ENCODE measurements around the gene CHTF8.

Gene CHTF8

DNA sequence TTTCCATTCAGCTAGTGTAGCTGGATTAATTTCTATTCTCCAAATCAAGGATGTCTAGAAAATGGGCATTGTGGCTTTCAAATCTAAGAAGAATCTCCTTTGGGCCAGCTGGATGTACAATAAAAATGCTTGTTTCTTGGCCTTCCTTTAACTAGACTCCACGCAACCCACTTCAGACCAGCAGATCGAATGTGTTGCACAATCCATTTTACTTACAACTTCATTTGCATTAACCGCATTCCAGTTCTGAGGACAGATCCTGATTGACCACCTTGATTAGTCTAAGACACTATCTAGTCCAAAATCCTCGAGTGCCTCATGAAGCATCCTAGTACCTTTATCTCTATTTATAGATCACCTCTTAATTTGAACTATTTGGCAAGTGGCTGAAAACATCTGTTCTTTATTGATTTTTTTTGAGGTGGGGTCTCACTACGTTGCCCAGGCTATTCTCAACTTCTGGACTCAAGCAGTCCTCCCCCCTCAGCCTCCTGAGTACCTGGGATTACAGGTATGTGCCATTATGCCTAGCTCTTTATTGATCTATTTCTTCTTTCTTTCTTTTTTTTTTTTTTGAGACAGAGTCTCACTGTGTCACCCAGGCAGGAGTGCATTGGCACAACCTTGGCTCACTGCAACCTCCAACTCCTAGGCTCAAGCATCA lies 47.2 kb downstream of the CHTF8 start:
- no peak for DNase-seq (ENCODE audit: low read depth)

DNA sequence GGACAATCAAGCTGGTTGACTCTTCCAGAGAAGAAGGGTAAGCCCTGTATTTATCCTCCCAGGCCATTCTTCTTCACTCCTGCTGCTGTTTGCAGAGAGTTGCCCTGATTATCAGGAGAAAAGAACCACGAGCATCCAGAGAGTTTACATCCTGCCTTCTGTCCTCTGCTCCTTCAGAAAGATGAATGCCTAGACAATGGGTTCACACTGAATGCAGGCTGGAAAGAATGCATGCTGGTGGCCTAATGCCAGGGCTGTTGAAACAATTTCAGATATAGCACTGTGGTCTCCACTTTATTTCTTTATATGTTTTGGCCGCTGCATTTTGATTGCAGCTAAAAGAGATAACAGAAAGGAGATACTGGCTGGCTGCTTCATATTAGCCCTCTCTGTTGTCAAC lies 48.1 kb downstream of the CHTF8 start:
- no peak for DNase-seq (ENCODE audit: low read depth)

DNA sequence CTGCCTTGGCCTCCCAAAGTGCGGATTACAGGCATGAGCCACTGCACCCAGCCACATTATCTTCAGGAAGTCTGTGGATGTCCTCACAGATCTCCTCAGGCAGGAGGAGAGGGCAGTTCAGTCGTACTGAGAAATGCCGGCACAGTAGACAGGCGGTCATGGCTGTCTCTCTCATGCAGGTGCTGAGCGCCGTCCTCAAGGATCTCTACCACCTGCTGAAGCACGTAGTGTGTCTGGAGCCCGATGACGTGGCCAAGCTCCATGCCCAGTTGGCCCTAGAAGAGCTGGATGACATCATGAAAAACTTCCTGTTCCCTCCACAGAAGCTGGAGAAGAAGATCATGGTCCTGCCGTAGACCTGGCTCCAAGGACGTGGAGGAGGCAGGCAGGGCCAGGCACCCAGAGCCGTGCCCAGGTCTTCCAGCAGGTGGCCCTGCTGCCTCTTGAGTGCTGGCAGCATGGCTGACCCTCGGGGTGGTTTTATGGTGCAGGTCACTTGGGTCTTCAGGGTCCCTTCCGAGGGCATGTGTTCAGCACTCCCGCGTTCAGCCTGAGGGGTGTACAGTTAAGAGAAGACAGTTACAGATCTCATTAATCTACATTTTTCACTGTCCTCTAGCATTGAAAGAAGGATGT lies 49.0 kb downstream of the CHTF8 start:
- no peak for DNase-seq (ENCODE audit: low read depth)

DNA sequence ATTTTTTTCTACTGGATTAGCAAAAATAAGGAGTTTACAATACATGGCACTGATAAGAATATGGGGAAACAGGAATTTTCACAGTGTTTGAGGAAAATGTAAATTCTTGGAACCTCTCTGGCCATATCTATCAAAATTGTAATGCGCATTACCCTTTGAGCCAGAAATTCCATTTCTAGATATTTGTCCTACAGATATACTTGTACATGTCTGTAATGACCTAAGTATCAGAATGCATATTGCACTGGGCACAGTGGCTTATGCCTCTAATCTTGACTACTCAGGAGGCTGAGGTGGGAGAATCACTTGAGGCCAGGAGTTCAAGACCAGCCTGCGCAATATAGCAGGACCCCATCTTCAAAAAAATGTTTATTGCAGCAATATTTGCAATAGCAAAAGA lies 52.7 kb downstream of the CHTF8 start:
- no peak for DNase-seq (ENCODE audit: low read depth)

DNA sequence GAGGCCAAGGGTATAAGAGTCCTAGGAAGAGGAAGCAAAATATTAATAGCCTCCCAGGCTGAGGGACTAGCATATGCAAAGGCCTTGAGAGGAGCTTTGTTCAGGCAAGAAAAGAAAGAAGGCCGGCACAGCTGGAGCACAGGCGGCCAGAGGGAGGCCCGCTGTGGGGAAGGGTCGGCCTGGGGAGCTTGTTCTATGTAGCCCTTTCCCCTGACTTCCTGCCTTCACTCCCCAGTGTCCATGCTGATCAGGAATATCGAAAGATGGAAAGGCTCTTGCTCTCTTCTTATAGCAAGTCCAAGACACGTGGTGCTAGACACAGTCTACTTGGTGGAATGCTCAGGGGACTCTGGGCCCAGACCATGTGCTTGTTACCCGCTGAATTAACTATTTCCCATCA lies 54.3 kb downstream of the CHTF8 start:
- no peak for DNase-seq (ENCODE audit: low read depth)

DNA sequence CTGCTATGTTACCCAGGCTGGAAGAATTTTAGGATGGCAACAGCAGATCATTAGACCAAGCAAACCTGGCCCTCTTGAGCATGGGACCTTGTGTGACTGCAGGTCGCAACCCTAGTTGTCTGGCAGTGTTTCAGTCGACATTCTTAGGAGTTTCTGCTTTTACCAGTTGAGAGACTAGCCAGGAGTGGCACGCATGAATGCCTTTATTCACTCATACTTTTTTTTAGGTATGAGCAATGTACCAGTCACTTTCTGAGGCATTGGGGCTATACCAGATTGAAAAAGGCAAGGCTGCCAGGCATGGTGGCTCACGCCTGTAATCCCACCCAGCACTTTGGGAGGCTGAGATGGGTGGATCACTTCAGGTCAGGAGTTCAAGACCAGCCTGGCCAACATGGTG lies 55.1 kb downstream of the CHTF8 start:
- DNase-seq (ENCODE audit: low read depth) = no peak

DNA sequence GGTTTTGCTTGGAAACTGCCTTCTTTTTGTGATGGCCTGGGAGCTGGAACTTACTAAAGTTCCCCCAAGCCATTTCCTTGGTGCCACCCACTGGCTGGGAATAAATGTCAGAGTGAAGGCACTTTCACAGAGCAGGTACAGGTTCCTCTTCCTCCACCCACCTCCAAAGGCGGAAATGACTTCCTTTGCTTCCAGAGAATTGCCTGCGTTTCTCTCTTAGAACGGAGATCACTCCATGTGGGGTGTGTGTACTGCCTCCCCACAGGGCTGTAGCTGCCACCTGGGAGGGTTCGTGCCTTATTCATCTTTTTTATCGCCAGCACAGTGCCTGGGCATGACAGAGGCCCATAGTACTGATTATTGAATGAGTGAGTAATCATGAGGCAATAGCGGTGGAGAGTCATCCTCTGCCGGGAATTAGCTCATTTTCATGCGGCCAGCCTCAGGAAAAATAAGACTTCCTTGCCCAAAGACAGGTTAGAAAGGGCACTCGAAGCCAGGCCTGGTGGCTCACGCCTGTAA lies 59.1 kb downstream of the CHTF8 start:
- DNase-seq (ENCODE audit: low read depth) = no peak

DNA sequence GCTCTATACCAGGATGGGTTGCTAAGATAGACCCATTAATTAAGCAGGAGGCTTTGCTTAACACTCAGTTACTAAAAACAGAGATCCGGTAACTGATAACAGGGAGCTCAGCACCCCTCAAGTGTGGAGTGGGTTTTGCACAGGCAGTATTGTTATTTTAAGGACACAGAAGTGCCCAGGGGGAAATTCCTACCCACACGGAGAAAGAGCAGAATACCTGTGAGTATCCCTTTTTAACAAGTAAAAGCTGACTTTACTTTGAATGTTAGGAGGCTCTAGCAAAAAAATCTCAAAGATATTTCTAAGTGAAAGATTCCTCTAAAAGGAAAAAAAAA lies 59.8 kb downstream of the CHTF8 start:
- no peak for DNase-seq (ENCODE audit: low read depth)

DNA sequence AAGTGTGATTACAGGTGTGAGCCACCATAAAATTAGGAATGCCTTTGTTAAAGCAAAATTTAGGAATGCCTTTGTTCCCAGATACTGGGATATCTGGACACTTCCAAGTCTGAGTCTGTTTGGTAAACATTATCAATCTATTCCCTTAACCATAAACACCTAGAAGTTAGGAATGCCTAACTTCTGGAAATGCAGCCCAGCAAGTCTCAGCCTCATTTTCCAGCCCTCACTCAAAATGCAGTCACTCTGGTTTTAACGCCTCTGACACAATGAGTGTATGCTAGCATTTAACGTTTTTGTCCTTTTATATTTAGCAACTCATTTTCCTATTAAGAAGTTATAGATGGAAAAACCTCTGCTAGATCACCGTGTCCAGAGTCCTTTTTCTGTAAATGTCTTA lies 61.4 kb downstream of the CHTF8 start:
- no peak for DNase-seq (ENCODE audit: low read depth)

DNA sequence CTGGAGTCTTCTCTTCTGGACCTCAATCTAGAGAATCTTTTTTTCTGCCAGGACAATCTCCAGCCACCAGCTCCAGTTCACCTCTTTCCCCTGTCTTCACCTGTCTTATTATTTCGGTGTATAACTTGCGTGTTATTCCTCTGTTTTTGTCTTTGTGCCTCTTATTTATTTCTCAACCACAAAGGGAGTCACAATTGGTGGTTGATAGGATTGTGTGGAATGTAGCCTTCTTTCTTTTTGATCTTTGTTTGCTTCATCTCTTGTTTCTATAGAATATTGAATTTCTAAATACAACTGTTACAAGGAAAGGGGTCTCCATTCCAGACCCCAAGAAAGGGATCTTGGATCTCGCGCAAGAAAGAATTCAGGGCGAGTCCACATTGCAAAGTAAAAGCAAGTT lies 62.9 kb downstream of the CHTF8 start:
- no peak for DNase-seq (ENCODE audit: low read depth)
